HG03025 (cell line): ENCODE data around the gene RAC2.
A peak's percentile ranks its signal among the peaks of the same experiment; 100 is the strongest.
"Not testable (repeated sequence)": the region's sequence is repeated elsewhere in the genome, so short reads cannot be mapped to it uniquely, and the experiment has no call there.

Experiments
- ATAC-seq: cut with Tn5 transposase; IDR thresholded peaks from one replicate; pipeline ENCODE4 v1.9.1; 2021; ENCODE audit warnings: mild to moderate bottlenecking, moderate library complexity; ENCODE audit not compliant: unreplicated experiment, low FRiP score

RAC2 gene

DNA sequence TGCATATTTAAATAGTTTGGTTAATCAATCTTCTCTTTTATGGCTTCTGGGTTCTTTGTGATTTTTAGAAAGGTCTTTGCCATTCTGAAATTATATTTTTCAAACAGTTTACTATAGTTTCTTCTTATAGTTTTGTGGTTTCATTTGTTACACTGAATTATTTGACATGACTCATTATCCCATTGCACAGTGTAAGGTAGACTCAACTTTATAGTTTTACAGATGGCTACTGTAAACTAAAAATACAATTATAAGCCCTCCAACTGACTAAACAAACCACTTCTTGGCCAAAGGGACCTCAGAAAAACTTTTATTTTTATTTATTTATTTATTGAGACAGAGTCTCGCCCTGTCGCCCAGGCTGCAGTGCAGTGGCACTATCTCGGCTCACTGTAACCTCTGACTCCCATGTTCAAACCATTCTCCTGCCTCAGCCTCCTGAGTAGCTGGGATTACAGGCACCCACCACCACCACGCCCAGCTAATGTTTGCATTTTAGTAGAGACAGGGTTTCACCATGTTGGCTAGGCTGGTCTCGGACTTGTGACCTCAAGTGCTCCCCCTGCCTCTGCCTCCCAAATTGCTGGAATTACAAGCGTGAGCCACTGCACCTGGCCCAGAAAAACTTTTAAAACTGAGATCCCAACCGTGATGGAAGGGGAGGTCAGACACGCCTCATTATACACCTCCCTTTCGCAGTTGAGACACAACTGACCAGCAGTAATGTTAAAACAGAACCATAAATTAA, 14.1 kb upstream of the RAC2 start:
- ATAC-seq: no peak

DNA sequence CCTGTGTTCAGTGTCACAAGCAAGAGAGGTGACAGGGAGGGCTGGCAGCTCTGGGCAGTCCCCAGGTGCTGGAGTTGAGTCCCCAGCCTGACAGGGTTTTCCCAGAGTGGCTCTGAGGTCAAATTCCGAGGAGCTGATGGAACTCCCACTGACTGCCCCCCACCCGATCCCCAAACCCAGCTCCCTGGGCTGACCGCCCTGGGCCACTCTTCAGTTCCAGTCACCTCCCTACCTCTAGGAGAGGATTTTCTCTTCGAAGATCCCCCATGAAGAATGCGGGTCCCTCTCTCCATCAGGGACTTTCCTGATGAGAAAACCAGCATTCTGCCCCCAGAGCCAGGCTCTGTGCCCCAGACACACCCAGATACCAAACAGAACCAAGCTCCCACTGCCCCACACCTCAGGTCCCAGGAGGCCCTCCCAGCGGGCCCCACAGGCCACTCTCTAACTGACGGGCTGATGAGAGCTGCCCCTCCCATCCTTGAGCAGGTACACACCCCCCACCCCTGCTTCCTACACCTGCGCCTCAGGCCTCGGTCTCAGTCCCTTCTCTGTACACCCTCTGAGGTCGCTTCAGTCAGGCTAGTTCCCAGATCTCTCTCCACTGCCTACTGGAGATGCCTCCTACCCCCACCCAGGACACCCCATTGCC, 12.1 kb upstream of the RAC2 start:
- no peak for ATAC-seq

- no peak for ATAC-seq
These were observed 11.5 kb upstream of the RAC2 start for GRCh38 chr22:37255558-37256006.

DNA sequence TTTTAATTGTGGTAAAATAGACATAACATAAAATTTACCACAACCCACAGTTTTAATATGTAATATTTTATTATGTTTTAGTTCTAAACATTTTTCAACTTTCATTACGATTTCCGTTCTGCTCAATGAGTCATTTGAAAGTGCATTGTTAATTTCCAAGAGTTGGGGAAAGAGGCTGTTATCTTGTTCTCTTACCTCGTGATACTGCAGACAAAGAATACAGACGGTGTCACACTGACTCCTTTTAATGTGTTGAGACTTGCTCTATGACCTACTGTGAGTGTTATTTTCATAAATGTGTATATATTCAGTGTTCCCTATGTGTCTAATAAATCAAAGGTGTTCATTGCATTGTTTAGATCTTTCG, 10.8 kb upstream of the RAC2 start:
- no peak for ATAC-seq

GRCh38 chr22:37254209-37254866, 10.3 kb upstream of the RAC2 start:
- no peak for ATAC-seq

- ATAC-seq: no peak
These were observed 9.1 kb upstream of the RAC2 start for GRCh38 chr22:37253126-37253660.

DNA sequence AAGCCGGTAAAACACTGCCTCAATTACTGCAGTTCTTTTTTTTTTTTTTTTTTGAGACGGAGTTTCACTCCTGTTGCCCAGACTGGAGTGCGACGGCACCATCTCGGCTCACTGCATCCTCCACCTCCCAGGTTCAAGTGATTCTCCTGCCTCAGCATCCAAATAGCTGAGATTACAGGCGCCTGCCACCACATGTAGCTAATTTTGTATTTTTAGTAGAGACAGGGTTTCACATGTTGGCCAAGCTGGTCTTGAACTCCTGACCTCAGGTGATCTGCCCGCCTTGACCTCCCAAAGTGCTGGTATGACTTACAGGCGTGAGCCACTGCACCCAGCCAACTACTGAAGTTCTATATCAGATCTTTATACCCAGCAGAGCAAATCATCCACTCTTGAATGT, 7.8 kb upstream of the RAC2 start:
- not testable (repeated sequence) for ATAC-seq

DNA sequence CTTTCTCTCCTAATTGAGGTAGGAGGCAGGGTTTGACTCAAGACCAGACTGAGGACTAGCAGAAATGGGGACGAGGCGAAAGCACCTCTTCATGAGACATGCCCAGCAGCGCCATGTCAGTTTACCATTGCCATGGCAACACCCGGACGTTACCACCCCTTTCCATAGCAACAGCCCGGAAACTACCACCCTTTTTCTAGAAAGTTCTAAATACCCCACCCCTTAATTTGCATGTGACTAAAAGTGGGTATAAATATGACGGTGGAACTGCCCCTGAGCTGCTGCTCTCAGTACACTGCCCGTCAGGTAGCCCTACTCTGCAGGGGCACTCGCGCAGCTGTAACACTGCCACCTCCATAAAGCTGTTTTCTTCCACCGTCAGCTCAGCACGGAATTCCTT, 5.9 kb upstream of the RAC2 start:
- ATAC-seq: no peak

- ATAC-seq: no peak
These were observed 4.2 kb upstream of the RAC2 start for GRCh38 chr22:37248251-37248650.

GRCh38 chr22:37245740-37246139, 1.7 kb upstream of the RAC2 start:
- no peak for ATAC-seq

GRCh38 chr22:37244922-37245722, 1.1 kb upstream of the RAC2 start:
- ATAC-seq: no peak

DNA sequence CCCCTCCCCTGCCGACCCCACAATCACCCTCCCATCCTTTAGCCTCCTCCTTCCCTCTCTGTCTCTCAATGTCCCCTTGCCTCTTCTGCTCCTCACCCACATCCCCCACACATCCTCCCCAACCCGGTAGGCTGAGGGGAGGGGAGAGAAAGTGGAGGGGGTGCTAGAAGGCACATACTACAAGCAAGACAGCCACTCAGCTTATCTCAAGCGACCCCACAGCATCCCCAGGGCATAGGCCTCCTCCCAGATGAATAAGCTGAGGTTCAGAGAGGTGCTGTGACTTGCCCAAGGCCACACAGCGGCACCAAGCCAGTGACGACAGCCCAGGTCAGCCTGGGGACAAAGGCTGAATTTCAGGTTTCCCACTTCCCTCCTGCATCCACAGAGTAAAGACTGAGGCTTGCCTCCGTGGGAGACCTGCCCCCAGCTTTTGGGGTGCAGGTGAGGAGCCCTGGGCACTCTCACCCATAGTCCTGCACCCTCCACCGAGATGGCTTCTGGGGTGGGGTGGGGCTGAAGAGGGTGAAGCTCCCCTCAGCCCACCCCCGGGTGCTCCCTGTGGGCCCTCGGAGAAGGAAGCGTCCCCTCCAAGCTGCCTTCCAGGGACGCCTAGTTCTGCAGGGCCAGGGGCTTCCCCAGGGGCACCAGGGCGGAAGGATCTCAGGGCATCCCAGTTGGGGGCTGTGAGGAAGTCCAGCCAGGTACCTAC, 511 bp downstream of the RAC2 start:
- no peak for ATAC-seq

DNA sequence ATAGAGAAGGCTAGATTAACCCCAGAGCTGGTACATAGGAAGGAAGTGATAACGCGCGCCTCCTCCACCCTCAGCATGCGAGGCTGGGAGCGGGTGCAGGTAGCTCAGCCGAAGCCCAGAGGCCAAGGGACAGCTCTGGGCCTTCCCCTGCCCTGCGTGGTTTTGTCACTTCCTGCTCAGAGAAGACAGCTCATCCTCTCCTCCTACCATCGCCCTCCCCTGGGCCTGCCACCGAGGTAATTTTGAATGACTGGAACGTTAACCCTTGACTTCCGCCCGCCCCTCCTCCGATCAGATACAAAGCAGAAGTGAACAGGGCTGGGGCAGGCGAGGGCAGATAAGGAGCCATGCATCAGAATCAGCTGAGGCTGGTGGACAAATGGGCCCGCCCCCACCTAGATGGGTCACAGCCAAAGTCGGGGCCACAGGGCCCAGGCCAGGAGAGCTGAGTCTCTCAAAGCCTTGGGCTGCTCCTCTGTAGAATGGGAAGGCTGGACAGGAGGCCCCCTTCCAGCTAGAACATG, 1.6 kb downstream of the RAC2 start:
- peak; percentile 56 for ATAC-seq

GRCh38 chr22:37241351-37242142, 2.5 kb downstream of the RAC2 start:
- no peak for ATAC-seq

DNA sequence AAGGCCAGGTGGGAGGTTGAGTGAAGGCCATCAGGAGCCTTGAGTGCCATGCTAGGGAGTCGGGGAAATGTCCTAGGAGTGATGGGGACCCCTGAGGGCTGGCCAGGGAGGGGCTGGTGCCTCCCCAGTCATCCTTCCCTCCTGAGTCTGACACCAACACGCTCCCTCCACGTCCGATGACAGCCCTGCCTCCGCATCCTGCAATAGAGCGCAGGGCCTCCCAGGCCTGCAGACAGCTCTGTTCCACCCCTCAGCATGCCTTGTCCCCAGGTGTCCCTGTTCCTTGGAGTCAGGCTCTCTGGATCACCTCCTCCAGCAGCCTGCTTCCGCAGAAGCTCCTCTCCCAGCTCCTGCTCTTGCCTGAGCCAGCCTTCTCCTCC, 3.1 kb downstream of the RAC2 start:
- ATAC-seq: no peak

DNA sequence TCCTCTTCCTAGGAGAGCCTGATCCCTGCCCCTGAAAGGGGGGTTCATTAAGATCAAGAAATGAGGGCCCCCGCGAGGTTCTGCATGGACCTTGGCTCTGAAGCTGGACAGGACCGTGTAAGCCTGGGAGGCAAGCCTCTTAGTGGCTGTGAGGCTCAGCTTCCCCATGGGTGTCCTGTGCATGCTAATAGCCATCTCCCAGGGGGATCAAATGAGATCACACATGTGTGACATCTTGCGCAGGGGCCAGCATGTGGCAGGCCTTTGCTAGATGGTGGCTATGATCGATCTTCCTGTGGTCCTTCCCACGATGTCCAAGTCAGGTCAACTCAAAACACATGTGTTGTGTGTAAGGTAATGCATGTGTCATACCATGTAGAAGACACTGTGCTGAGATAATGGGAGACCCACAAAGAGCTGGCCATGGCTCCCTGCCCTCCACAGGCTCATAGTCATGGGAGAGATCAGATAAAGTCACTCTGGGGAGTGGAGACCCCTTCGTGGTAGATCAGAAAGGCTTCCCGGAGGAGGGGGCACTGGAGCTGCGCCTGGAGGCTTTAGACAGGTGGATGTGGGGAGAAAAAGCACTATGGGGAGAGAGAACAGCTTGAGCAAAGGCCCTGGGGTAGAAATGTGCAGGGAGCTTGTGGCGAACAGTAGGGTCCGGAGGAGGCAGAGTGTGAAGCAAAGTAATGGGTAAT, 3.7 kb downstream of the RAC2 start:
- no peak for ATAC-seq

DNA sequence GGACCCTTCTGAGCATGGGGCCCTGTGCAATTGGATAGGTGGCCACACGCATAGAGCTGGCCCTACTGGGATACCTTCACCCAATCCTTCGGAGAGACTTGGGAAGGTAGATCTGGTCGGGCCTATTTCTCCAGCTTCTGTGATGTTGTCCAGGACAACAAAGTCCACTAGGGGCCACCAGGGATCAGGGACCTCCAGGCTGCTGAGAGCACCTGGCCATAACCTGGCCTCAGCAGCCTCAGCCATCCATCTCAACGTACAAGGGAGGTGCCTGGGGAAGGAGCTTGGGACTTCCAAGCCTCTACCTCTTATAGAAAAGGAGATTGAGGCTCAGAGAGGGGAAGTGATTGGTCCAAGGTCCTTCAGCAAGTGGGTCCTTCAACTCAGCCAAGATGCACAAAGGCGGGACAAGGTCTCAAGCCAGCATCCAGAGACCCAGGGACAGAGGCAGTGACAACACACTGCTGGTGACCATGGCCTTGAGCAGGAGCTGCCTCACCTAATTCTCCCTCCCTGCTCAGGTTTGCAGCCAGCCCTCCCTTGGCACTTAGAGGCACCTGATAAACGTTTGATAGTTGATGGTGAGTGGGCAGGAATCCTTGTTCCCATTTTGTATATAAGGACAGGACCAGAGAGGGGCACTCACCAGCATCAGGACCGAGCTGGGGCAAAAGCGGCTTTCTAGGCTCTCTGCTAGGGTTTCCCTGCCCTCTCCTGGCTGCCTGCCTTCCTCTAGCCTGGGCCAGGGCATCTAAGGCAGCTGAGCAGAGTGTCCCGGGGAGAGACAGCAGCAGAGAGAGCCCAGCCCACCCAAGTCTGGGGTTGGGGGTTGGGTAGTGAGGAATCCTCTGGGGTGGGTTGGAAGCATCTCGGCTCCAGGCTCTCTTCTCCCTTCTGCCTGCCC, 4.5 kb downstream of the RAC2 start:
- ATAC-seq: no peak
